Neural progenitor cell (in vitro differentiated cells): ENCODE data around the gene RPRD2. TPM values are rescaled to one million over a fixed set of nuclear protein-coding genes. Genes with fewer than 3 reads are reported as not detected.

Experiments
- DNase-seq: peaks from one replicate; pipeline ENCODE4 v3.0.0-alpha.2; 2016; ENCODE audit warnings: low spot score
- H2AFZ ChIP-seq: fragments of 200-600 bp; sonication (generic); replicated peaks from 2 replicates; pipeline ENCODE4 v1.6.1; 2016; ENCODE audit warnings: antibody characterized with exemption
- H3F3A ChIP-seq: fragments of 200-600 bp; sonication (generic); 2 replicates; pipeline ENCODE4 v1.6.1; 2016; ENCODE audit warnings: antibody characterized with exemption, low read depth
- H3K27ac ChIP-seq: fragments of 200-600 bp; sonication (generic); 2 replicates; pipeline ENCODE4 v1.5.1; 2016; ENCODE audit warnings: mild to moderate bottlenecking
- H3K27me3 ChIP-seq: fragments of 200-600 bp; sonication (generic); 2 replicates; pipeline ENCODE4 v1.6.1; 2016; ENCODE audit warnings: mild to moderate bottlenecking, moderate library complexity
- H3K36me3 ChIP-seq: fragments of 200-600 bp; sonication (generic); 2 replicates; pipeline ENCODE4 v1.5.1; 2016
- H3K4me1 ChIP-seq: fragments of 200-600 bp; sonication (generic); 2 replicates; pipeline ENCODE4 v1.6.1; 2016; ENCODE audit warnings: mixed run types
- H3K4me2 ChIP-seq: fragments of 200-600 bp; sonication (generic); 2 replicates; pipeline ENCODE4 v1.6.1; 2016
- H3K4me3 ChIP-seq: fragments of 200-600 bp; sonication (generic); 2 replicates; pipeline ENCODE4 v1.5.1; 2016
- H3K79me2 ChIP-seq: fragments of 200-600 bp; sonication (generic); 2 replicates; pipeline ENCODE4 v1.6.1; 2016; ENCODE audit warnings: low read depth
- H3K9ac ChIP-seq: fragments of 200-600 bp; sonication (generic); 2 replicates; pipeline ENCODE4 v1.6.1; 2016
- H3K9me3 ChIP-seq: fragments of 200-600 bp; sonication (generic); 2 replicates; pipeline ENCODE4 v1.5.1; 2016; ENCODE audit warnings: low read depth
- H4K20me1 ChIP-seq: fragments of 200-600 bp; sonication (generic); 2 replicates; pipeline ENCODE4 v1.6.1; 2016; ENCODE audit warnings: low read depth
- H3K27ac Mint-ChIP-seq: 3 replicates; pipeline ENCODE4 v1.8.0; 2021; ENCODE audit warnings: mixed read lengths
- H3K27me3 Mint-ChIP-seq: 2 replicates; pipeline ENCODE4 v1.8.0; 2022; ENCODE audit warnings: low read depth, mild to moderate bottlenecking, inconsistent platforms, moderate library complexity, mixed read lengths; ENCODE audit not compliant: insufficient read depth
- H3K36me3 Mint-ChIP-seq: 3 replicates; pipeline ENCODE4 v1.8.0; 2021; ENCODE audit warnings: mixed read lengths
- H3K4me1 Mint-ChIP-seq: 3 replicates; pipeline ENCODE4 v1.8.0; 2021; ENCODE audit warnings: mixed read lengths
- H3K4me3 Mint-ChIP-seq: 3 replicates; pipeline ENCODE4 v1.8.0; 2021; ENCODE audit warnings: mild to moderate bottlenecking, moderate library complexity, mixed read lengths
- H3K9me3 Mint-ChIP-seq: 3 replicates; pipeline ENCODE4 v1.8.0; 2020; ENCODE audit warnings: mixed read lengths
- EZH2 ChIP-seq: fragments of 200-600 bp; sonication (generic); IDR thresholded peaks from 2 replicates; pipeline ENCODE4 v1.6.1; 2017; ENCODE audit warnings: antibody characterized with exemption, mild to moderate bottlenecking, moderate library complexity
- EZH2phosphoT487 ChIP-seq: fragments of 200-600 bp; sonication (generic); IDR thresholded peaks from 2 replicates; pipeline ENCODE4 v1.6.1; 2017; ENCODE audit warnings: antibody characterized with exemption
- total RNA-seq: library from RNA; depleted of rRNA; stranded (reverse); fragments of >200 nt; gene quantifications from 2 replicates; pipeline ENCODE4 v1.2.3, GENCODE V29; 2015; ENCODE audit warnings: low replicate concordance
- TF ChIP-seq, protein P1 (sequence below): fragments of 200-600 bp; sonication (generic); IDR thresholded peaks from 2 replicates; pipeline ENCODE4 v1.5.1; 2017; ENCODE audit warnings: antibody characterized with exemption, mild to moderate bottlenecking

RPRD2 gene
- total RNA-seq, 1 donor from 2014 or later = 20.0 TPM

DNA sequence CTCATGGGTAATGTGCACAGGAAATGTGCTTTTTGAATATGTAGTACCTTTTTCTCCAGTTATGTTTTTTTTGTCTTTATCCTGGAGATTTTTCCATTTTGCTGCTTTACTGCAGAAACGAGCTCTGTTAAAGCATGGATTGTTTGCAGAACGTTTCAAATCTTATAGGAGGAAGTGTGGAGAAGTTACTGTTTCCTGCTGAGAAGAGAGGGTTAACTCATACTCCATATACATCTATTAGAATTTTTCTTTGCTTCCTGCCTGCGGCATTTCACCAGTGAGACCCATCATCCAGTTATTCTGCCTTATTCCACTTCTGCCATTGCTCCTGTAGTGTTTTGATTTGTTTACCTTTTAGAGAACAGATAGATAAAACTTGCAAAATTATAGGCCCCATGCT is 2.0 kb downstream of the RPRD2 start:
- peak overlapping the region; percentile 100 for H3K4me3 Mint-ChIP-seq
- no peak overlapping the region for H2AFZ ChIP-seq
- peaks cover 12% of the 10 kb centered on the region for H3K36me3 Mint-ChIP-seq
- H3K27me3 Mint-ChIP-seq = peaks cover 5% of the 10 kb centered on the region
- H3K4me1 ChIP-seq = peaks cover 18% of the 10 kb centered on the region
- H3K4me1 Mint-ChIP-seq = peaks cover 28% of the 10 kb centered on the region
- H3K9ac ChIP-seq = peak overlapping the region; percentile 65
- H3K36me3 ChIP-seq = no peaks in the 10 kb centered on the region
- H3F3A ChIP-seq = peaks cover 30% of the 10 kb centered on the region
- H3K4me2 ChIP-seq = peak overlapping the region; percentile 91
- H3K27ac ChIP-seq = no peak overlapping the region
- H3K4me3 ChIP-seq = peak overlapping the region; percentile 77
- no peaks in the 10 kb centered on the region for H3K9me3 ChIP-seq
- H3K27ac Mint-ChIP-seq = peak overlapping the region; percentile 39
- H3K27me3 ChIP-seq = no peaks in the 10 kb centered on the region
- H4K20me1 ChIP-seq = peaks cover 10% of the 10 kb centered on the region
- TF ChIP-seq, protein P1, sequence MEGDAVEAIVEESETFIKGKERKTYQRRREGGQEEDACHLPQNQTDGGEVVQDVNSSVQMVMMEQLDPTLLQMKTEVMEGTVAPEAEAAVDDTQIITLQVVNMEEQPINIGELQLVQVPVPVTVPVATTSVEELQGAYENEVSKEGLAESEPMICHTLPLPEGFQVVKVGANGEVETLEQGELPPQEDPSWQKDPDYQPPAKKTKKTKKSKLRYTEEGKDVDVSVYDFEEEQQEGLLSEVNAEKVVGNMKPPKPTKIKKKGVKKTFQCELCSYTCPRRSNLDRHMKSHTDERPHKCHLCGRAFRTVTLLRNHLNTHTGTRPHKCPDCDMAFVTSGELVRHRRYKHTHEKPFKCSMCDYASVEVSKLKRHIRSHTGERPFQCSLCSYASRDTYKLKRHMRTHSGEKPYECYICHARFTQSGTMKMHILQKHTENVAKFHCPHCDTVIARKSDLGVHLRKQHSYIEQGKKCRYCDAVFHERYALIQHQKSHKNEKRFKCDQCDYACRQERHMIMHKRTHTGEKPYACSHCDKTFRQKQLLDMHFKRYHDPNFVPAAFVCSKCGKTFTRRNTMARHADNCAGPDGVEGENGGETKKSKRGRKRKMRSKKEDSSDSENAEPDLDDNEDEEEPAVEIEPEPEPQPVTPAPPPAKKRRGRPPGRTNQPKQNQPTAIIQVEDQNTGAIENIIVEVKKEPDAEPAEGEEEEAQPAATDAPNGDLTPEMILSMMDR = no peak
- TF ChIP-seq EZH2 = no peak
- TF ChIP-seq EZH2phosphoT487 = no peak
- peaks cover 68% of the 10 kb centered on the region for H3K79me2 ChIP-seq
- no peaks in the 10 kb centered on the region for H3K9me3 Mint-ChIP-seq
- DNase-seq = no peak

DNA sequence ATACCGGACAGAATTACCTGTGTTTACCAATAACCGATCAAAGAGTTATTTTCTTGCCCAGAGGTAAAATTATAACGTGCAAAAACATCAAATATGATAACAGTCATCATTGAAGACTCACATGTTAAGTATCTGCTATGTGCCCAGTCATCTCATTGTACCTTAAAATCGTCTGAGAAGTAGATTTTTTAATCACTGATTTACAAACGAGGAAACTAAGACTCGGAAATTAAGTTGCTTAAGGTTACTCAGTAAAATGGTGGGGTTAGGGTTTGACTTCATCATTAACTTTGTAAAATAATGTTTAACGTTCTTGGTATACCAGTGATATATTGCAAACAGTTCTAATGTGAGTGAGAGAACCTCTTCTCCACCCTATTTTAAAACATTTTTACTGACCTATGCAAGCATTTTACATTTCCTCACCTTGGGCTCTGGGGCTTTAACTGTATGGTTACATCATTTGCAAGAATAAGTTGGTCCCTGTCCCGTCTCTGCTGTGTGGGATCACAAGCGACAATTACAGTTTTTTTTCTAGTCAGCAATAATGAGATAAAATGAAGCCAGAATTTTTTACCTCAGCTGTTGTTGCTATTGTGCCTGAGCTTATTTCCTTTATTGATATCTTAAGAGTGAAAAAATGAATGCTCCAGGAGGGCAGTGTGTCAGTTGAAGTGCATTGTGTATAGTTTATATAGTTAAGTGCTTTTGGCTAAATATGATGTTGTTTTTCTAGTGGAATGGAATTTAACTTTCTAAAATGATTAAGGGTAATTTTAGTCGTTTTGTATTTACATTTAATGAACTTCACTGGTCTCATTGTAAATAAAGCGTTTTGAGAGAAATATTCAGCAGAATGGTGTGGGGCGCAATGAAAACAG is 2.7 kb downstream of the RPRD2 start:
- H3K27me3 ChIP-seq = no peaks in the 10 kb centered on the region
- H2AFZ ChIP-seq = no peak overlapping the region
- Mint-ChIP-seq H3K4me3 (peak overlapping the region; percentile 100), H3K27ac (peak overlapping the region; percentile 39), H3K27me3 (peaks cover 5% of the 10 kb centered on the region), H3K36me3 (peaks cover 14% of the 10 kb centered on the region), H3K4me1 (peaks cover 28% of the 10 kb centered on the region), H3K9me3 (no peaks in the 10 kb centered on the region)
- DNase-seq = no peak
- H3K4me2 ChIP-seq = peak overlapping the region; percentile 91
- H3K9ac ChIP-seq = peak overlapping the region; percentile 65
- no peaks in the 10 kb centered on the region for H3K36me3 ChIP-seq
- peaks cover 75% of the 10 kb centered on the region for H3K79me2 ChIP-seq
- peaks cover 30% of the 10 kb centered on the region for H3F3A ChIP-seq
- H3K27ac ChIP-seq = no peak overlapping the region
- peak overlapping the region; percentile 77 for H3K4me3 ChIP-seq
- peaks cover 16% of the 10 kb centered on the region for H4K20me1 ChIP-seq
- H3K9me3 ChIP-seq = no peaks in the 10 kb centered on the region
- H3K4me1 ChIP-seq = peaks cover 18% of the 10 kb centered on the region
- no peak for TF ChIP-seq EZH2
- TF ChIP-seq EZH2phosphoT487 = no peak
- TF ChIP-seq, protein P1 = no peak

DNA sequence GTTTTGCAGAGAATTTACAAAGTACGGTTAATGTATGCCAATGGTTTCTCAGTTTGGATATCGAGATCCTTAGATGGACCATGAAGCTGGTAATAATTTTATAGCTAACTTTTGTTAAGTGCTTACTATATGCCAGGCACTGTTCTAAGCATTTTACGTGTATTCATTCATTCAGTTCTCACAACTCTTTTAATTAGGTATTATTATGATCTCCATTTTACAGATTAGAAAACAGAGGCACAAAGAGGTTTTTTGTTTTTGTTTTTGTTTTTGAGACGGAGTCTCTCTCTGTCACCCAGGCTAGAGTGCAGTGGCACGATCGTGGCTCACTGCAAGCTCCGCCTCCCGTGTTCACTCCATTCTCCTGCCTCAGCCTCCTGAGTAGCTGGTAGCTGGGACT is 7.2 kb downstream of the RPRD2 start:
- no peak overlapping the region for H3K4me3 Mint-ChIP-seq
- Histone ChIP-seq H2AFZ (no peak overlapping the region), H3K4me2 (no peak overlapping the region), H3K27ac (no peak overlapping the region), H3K36me3 (no peaks in the 10 kb centered on the region), H3K27me3 (no peaks in the 10 kb centered on the region), H3K4me1 (peaks cover 12% of the 10 kb centered on the region), H3K9me3 (no peaks in the 10 kb centered on the region), H3F3A (peaks cover 5% of the 10 kb centered on the region), H3K79me2 (peaks cover 99% of the 10 kb centered on the region), H3K9ac (no peak overlapping the region), H4K20me1 (peaks cover 45% of the 10 kb centered on the region), H3K4me3 (no peak overlapping the region)
- peaks cover 23% of the 10 kb centered on the region for H3K36me3 Mint-ChIP-seq
- H3K27me3 Mint-ChIP-seq = no peaks in the 10 kb centered on the region
- H3K27ac Mint-ChIP-seq = no peak overlapping the region
- DNase-seq = no peak
- H3K4me1 Mint-ChIP-seq = peaks cover 19% of the 10 kb centered on the region
- TF ChIP-seq EZH2 (no peak), EZH2phosphoT487 (no peak)
- TF ChIP-seq, protein P1 = no peak
- no peaks in the 10 kb centered on the region for H3K9me3 Mint-ChIP-seq
